ENCODE measurements around the gene CFAP91.

GRCh38 chr3:119748991-119749390 lies 46.2 kb downstream of the CFAP91 start:
- TF ChIP-seq CTCF (IDR thresholded peaks at IDR 0.05) (no peak), POLR2AphosphoS5 (IDR thresholded peaks at IDR 0.05; ENCODE audit: low read depth, low read length) (no peak), TCF7L2 (IDR thresholded peaks at IDR 0.05; ENCODE audit: low read depth, low read length) (no peak), SIN3A (IDR thresholded peaks at IDR 0.05; ENCODE audit: borderline replicate concordance, insufficient read depth, low read depth, low read length) (no peak)
